GM21381 (cell line): Measurements from ENCODE around the gene MAP3K5.
A peak's percentile ranks its signal among the peaks of the same experiment; 100 is the strongest.

Source experiments
- ATAC-seq: cut with Tn5 transposase; IDR thresholded peaks from one replicate; pipeline ENCODE4 v1.9.1; 2021; ENCODE audit warnings: mild to moderate bottlenecking, moderate library complexity; ENCODE audit not compliant: unreplicated experiment

Gene MAP3K5

GRCh38 chr6:136614350-136614749, 177.9 kb downstream of the MAP3K5 start:
- ATAC-seq = no peak

DNA sequence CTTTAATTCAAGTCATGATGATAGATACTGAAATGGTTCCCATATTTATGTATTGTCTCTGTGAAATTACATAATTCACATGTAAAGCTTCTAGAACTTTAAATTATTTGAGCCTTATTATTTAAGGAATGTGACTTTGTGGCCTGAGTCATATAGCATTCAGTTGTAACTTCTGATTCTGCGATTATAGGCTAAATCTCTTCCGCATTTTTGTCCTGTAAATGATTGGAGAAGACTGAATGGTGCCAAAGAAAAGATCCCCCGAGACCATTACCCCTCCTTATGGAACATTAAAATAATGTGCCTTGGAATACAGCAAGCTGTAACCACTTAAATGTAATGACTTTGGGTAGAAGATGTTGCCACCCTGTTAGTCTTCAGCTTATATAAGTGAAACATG, 178.8 kb downstream of the MAP3K5 start:
- ATAC-seq = no peak

DNA sequence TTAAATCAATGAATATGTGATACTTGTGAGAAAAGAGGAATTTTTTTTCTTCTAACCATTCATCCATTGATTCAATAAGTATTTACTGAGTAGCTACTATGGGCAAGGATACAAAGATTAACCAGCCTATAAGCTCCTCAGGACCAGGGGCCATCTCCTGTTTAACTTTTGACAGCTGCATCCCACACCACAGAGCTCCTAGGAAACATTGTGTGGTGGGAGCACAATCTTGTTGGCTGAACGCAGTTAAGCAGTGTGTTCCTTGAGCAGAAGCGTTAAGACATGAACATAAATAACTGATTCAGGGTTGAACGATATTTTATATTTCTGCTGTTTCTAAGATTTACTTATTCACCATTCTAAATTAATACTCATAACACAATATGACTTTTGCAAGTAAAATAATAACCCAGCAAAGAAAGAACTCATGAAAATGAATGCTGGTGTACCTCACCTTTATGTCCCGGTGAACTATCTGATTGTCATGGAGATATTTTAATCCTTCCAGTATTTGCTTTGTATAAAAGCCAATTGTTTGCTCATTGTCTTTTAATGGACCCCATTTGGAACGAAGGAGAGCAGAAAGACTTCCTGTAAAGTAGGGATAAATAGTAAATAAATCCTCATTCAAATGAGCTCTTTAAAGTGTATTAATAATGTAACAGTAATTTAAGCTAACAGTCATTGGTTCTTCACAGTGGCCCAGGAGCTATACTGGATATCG, 179.4 kb downstream of the MAP3K5 start:
- no peak for ATAC-seq

DNA sequence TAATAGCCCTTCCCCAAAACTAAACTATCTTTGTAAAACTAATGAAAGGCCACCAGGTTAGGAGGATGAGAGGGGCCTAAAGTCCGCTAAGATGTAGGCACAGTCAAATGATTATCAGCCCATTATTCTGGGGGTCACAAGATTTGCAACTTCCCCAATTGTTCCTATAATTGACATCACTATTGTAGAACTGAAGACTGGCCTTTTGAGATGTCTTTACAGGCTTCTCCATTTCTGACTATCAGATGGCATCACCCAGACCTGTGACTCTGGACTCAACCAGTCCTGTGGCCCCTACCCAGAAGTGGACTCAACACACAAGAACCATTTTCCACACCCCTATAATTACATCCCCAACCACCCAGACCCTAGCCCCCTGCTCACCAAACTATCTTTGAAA, 180.5 kb downstream of the MAP3K5 start:
- no peak for ATAC-seq

GRCh38 chr6:136611133-136611532, 181.1 kb downstream of the MAP3K5 start:
- ATAC-seq = no peak

DNA sequence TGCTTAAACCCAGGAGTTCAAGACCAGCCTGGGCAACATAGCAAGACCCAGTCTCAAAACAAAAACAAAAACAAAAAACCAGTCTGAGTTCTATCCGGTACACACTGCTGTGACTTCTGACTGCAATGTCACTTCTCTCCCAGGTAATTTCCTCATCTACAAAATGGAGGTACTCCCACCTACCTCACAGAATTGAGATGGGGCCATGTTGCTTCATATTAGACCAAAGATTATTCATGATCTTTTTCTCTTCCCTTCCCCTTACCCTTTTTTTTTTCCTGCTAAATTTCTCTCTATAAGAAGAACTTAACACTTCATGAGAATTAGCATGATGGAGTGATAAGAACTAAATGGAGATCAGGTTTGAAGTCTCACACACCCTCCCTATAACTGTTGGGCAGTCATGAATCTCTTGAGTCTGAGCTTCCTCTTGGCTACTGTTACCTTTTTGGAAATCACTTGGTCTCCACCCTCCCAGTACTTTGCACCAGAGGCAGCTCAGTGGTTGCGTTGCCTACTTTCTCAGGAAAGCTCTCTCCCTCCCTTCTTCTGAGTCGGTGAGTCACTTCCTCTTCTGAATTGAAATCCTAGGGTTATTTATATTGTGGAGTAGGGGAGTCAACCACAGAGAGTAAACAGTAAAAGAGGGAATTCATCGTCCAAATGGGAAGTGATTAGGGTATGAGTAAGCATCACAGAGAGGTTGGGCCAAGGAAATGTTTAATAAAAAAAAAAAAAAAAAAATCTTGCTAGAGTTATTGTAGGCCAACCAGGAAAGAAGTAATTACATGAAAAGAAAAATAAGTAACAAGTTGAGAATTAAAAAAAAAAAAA, 182.2 kb downstream of the MAP3K5 start:
- ATAC-seq = no peak

GRCh38 chr6:136608991-136609390, 183.3 kb downstream of the MAP3K5 start:
- ATAC-seq = no peak

DNA sequence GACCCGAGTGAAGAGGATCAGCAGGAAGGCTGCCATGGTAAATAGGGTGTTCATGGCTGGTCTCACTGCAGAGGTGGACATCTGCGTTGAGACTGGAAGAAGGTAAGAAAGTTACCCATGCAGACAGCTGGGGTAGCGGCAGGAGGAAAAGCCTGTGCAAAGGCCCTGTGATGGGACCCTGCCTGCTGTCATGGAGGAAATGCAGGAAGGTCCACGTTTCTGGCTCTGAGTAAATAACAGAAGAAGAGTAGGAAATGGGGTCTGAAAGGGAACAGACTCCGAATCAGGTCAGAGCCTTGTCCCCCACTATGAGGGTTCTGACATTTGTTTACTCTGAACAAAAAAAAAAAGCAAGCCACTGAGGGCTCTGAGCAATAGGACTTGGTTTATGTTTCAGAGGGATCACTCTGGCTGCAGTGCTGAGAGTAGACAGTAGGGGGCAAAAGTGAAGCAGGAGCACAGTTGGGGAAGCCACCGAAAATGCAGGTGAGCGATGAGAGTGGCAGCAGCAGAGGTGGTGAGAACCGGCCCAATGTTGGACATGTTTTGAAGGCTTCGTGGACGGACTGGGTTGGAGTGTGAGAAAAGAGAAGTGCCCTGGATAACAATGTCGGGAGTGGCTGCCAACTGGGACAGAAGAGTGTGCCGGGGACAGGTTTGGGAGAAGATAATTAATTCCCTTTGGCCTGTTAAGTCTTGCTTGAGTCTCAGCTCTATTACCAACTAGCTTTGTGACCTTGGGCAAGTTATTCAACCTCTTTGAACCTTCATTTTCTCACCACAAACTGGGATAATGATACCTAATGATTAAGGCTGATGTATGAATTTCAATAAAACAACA, 184.1 kb downstream of the MAP3K5 start:
- peak; percentile 81 for ATAC-seq

DNA sequence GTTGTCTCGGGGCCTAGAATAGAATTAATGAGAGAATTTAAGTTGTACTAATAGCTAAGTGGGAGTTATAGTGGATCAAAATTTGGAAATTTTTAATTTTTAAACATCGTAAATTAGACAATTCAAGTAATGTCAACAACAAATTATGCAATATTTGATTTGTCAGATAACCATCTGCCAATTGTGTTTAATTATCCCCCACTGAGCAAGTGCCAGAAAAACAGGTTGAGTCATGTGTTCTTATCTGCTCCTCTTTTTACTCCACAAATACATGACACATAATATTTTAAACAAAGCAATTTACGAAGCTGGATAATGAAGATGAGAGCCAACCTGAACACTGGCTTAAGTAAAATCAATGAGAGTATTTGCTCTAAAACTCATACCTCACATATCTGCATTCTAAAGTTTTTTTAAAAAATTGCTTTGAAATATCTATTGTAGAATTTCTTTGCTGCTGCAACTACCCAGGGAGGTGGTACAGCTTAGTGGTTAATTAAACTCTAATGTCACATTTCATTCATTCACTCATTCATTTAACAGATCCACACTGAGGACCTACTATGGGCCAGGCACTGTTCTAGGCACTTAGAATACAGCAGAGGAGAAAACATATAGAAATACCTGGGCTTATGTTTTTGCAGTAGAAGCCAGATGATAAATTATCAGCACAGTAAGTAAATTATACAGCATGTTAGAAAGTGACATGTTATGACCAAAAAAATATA, 184.9 kb downstream of the MAP3K5 start:
- no peak for ATAC-seq

DNA sequence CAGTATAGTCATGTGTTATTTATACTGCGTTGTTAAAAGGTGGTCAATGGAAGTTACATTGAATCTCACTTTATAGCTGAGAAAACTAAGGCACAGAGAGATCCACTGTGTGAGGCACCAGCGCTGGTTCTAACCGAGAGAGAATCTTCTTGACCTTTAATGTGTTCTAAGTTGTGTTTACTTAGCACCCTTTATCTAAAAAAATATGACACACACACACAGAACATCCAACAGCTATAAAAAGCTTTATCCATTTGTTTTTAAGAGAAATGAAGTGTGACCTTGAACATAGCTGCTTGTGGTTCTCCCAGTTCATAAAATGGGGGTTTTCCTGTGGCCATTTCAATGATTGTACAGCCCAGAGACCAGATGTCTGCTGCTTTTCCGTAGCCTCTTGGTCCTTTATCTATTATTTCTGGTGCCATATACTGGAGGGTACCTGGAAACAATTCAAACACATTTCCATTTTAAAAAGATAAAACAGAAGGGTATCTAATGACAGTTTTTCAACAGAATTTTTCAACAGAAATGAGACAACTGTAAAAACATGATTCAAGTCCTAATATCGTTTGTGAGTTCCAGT, 187.3 kb downstream of the MAP3K5 start:
- ATAC-seq = no peak

DNA sequence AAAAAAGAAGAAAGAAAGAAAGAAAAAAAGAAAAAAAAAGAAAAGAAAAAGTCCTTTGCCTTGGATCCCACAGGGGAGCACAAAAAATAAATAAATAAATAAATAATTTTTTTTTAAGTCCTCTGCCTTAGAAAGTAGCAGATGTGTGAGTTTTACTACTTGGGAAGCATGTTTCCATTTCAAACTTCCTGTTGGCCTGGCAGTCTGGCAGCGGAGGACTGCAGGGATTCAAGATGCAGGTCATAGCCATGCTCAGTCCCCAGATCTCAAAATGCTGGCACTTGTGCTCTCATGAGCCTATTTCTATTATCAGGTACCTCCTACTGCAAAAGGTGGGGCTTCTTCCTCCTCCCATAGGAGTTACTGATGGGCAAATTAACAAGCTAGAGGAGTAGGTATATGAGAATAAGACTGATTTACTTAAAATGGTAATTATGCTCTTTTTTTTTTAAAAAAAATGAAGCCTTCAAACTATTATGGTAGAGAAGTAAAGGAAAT, 187.9 kb downstream of the MAP3K5 start:
- no peak for ATAC-seq

GRCh38 chr6:136600818-136601217, 191.5 kb downstream of the MAP3K5 start:
- ATAC-seq = no peak

DNA sequence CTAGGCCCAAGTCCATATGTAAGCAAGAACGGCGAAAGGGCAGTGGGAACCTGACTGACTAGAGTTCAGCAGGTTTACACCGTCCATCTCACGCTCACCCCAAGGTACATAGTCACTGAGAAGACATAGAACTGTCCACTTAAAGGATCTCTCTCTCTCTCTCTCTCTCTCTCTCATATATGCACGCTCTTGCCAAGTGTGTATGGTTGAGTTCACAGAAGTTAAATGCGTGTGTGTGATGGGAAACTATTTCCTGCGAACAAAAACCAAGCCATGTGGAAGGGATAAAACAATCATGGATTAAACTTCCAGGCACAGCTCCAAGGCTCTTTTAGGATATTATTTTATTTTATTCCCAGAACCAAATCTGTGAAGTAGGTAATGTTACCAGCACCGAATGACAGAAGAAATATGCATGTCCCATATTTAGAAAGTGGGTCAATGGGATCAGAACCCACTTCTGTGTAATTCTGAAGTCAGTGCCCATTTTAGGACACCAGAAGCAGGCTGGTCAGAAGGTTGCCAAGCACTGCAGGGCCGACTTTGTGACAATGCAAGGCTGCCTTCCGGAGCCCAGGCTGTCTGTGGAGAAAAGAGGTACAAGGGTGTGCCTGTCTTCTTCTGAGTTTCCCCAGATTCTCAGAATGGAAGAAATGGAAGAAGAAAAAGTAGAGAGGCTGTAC, 192.8 kb downstream of the MAP3K5 start:
- ATAC-seq = no peak

DNA sequence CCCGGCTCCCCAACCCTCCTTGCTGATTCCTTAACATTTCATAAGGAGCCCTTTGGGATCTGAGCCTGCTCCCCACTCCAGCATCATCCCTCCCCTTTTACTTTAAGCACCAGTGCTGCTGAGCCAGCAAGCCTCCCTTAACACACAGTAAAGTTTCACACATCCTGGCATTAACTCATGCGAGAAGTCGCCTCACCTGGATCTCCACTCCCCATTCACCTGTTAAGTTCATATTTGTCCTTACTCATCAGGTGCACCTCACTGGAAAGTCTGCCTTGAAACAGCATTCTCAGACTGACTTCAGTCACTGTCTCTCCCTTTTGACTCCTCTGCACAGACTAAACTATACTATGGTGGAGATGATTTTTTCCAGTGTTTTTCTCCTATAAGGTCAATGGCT, 194.2 kb downstream of the MAP3K5 start:
- ATAC-seq = no peak

DNA sequence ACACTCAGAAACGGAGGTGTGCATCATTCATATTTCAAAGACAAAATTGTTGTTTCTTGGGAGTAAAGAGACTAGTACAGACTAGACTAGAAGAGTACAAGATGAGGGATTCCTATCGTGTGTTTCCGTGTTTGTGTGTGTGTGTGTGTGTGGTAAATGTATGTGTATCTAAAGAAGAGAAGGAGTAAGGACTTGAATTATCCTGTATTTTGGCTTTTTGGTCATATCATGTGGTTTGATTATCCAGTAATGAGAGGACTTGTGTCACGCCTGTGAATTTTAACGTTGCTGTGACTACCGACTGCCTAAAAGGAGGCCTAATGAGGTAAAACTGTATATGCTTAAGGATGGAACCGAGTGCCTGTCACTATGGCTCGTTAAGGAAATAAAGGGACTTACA, 197.6 kb downstream of the MAP3K5 start:
- ATAC-seq = no peak

DNA sequence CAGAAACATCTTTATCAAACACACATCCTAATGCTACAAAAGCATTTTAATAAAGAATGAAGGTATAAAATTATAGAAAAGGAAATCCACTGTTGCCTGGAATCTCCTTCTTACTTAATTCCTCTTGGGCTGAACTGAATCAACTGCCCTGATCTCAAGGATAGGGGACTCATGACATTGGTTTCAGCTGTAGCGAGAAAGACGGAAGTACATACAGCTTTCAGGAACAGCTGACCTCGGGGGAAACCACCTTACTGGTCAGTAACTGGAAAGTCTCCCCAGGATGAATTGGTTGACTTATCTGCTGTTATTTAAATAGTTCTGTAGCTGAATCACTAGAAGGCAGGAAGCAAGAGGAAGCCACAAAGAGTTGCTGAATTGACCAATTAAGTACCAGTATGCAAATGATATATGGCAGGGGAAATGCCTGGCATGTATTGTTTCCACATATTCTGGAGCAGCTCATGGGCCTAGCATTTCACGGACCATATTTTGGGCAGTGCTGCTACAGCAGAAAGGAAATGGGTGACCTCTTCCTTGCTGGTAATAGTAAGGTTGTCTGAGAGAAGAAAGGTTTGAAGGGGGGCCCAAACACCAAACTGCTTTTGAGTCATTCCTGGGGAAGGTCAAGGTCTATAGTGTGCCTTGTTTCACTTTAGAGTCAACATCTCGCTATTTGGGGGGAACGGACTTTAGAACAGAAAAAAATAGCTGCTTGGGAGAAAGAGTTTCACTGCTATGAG, 198.4 kb downstream of the MAP3K5 start:
- ATAC-seq = peak; percentile 95

- no peak for ATAC-seq
Measured at GRCh38 chr6:136592930-136593673, 199.2 kb downstream of the MAP3K5 start.

GRCh38 chr6:136591617-136592016, 200.7 kb downstream of the MAP3K5 start:
- no peak for ATAC-seq
